Neural progenitor cell (in vitro differentiated cells): Measurements from ENCODE around the gene CD22. TPM values are rescaled to one million over a fixed set of nuclear protein-coding genes. Genes with fewer than 3 reads are reported as not detected.

Experiments used
- DNase-seq: peaks from one replicate; pipeline ENCODE4 v3.0.0-alpha.2; 2016; ENCODE audit warnings: low spot score
- H2AFZ ChIP-seq: fragments of 200-600 bp; sonication (generic); replicated peaks from 2 replicates; pipeline ENCODE4 v1.6.1; 2016; ENCODE audit warnings: antibody characterized with exemption
- H3F3A ChIP-seq: fragments of 200-600 bp; sonication (generic); 2 replicates; pipeline ENCODE4 v1.6.1; 2016; ENCODE audit warnings: antibody characterized with exemption, low read depth
- H3K27ac ChIP-seq: fragments of 200-600 bp; sonication (generic); 2 replicates; pipeline ENCODE4 v1.5.1; 2016; ENCODE audit warnings: mild to moderate bottlenecking
- H3K27me3 ChIP-seq: fragments of 200-600 bp; sonication (generic); 2 replicates; pipeline ENCODE4 v1.6.1; 2016; ENCODE audit warnings: mild to moderate bottlenecking, moderate library complexity
- H3K36me3 ChIP-seq: fragments of 200-600 bp; sonication (generic); 2 replicates; pipeline ENCODE4 v1.5.1; 2016
- H3K4me1 ChIP-seq: fragments of 200-600 bp; sonication (generic); 2 replicates; pipeline ENCODE4 v1.6.1; 2016; ENCODE audit warnings: mixed run types
- H3K4me2 ChIP-seq: fragments of 200-600 bp; sonication (generic); 2 replicates; pipeline ENCODE4 v1.6.1; 2016
- H3K4me3 ChIP-seq: fragments of 200-600 bp; sonication (generic); 2 replicates; pipeline ENCODE4 v1.5.1; 2016
- H3K79me2 ChIP-seq: fragments of 200-600 bp; sonication (generic); 2 replicates; pipeline ENCODE4 v1.6.1; 2016; ENCODE audit warnings: low read depth
- H3K9ac ChIP-seq: fragments of 200-600 bp; sonication (generic); 2 replicates; pipeline ENCODE4 v1.6.1; 2016
- H3K9me3 ChIP-seq: fragments of 200-600 bp; sonication (generic); 2 replicates; pipeline ENCODE4 v1.5.1; 2016; ENCODE audit warnings: low read depth
- H4K20me1 ChIP-seq: fragments of 200-600 bp; sonication (generic); 2 replicates; pipeline ENCODE4 v1.6.1; 2016; ENCODE audit warnings: low read depth
- H3K27ac Mint-ChIP-seq: 3 replicates; pipeline ENCODE4 v1.8.0; 2021; ENCODE audit warnings: mixed read lengths
- H3K27me3 Mint-ChIP-seq: 2 replicates; pipeline ENCODE4 v1.8.0; 2022; ENCODE audit warnings: low read depth, mild to moderate bottlenecking, inconsistent platforms, moderate library complexity, mixed read lengths; ENCODE audit not compliant: insufficient read depth
- H3K36me3 Mint-ChIP-seq: 3 replicates; pipeline ENCODE4 v1.8.0; 2021; ENCODE audit warnings: mixed read lengths
- H3K4me1 Mint-ChIP-seq: 3 replicates; pipeline ENCODE4 v1.8.0; 2021; ENCODE audit warnings: mixed read lengths
- H3K4me3 Mint-ChIP-seq: 3 replicates; pipeline ENCODE4 v1.8.0; 2021; ENCODE audit warnings: mild to moderate bottlenecking, moderate library complexity, mixed read lengths
- H3K9me3 Mint-ChIP-seq: 3 replicates; pipeline ENCODE4 v1.8.0; 2020; ENCODE audit warnings: mixed read lengths
- EZH2 ChIP-seq: fragments of 200-600 bp; sonication (generic); IDR thresholded peaks from 2 replicates; pipeline ENCODE4 v1.6.1; 2017; ENCODE audit warnings: antibody characterized with exemption, mild to moderate bottlenecking, moderate library complexity
- EZH2phosphoT487 ChIP-seq: fragments of 200-600 bp; sonication (generic); IDR thresholded peaks from 2 replicates; pipeline ENCODE4 v1.6.1; 2017; ENCODE audit warnings: antibody characterized with exemption
- total RNA-seq: library from RNA; depleted of rRNA; stranded (reverse); fragments of >200 nt; gene quantifications from 2 replicates; pipeline ENCODE4 v1.2.3, GENCODE V29; 2015; ENCODE audit warnings: low replicate concordance
- TF ChIP-seq, protein P1 (sequence below): fragments of 200-600 bp; sonication (generic); IDR thresholded peaks from 2 replicates; pipeline ENCODE4 v1.5.1; 2017; ENCODE audit warnings: antibody characterized with exemption, mild to moderate bottlenecking

Gene CD22
- total RNA-seq, 1 donor from 2014 or later, result not detected

DNA sequence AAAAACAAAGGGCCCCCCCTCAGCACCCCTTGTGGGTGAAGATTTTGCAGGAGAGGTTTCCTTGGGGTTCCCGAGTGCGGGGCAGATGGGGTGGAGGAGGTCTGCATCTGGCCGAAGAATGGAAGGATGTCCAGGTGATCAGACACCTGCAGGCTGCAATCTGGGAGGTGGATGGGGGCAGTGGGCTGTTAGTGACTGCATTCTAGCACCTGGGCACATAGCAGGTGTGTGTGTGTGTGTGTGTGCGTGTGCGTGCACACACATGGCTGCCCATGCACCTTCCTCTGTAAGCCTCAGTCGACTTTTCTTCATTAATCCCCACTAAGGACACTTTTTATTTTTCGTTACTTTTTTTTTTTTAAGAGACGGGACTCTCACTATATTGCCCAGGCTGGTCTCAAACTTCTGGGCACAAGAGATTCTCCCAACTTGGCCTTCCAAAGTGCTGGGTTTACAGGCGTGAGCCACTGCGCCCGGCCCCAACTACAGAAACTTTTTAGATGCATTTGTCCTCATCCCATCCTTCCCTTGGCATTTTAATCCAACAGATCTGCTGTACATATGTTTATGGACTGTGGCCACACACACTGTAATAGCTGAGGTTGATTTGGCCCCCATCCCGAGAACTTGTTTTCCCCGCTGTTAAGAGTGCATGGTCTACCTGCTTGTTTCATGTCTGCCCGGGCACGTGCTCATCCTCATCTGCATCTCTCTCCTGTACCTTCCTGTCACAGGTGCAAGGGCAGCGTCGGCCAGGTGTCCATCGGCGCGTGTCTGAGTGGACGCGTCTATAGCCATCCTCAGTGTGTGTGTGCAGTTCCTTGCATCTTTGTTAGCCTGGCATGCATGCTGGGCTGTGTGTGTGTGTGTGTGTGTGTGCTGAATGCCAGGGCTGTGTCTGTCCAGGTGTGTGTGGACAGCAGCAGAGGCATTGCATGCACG is 36.3 kb upstream of the CD22 start:
- Histone ChIP-seq H3K4me3 (no peak overlapping the region), H3K79me2 (no peaks in the 10 kb centered on the region), H3K27me3 (no peaks in the 10 kb centered on the region), H3K36me3 (no peaks in the 10 kb centered on the region), H3K9me3 (no peaks in the 10 kb centered on the region), H4K20me1 (no peaks in the 10 kb centered on the region), H3K4me2 (no peak overlapping the region), H3K27ac (no peak overlapping the region), H3K9ac (no peak overlapping the region), H3F3A (peaks cover 11% of the 10 kb centered on the region), H3K4me1 (peaks cover 8% of the 10 kb centered on the region), H2AFZ (no peak overlapping the region)
- peaks cover 10% of the 10 kb centered on the region for H3K27me3 Mint-ChIP-seq
- no peaks in the 10 kb centered on the region for H3K36me3 Mint-ChIP-seq
- peaks cover 3% of the 10 kb centered on the region for H3K4me1 Mint-ChIP-seq
- H3K4me3 Mint-ChIP-seq, result peak overlapping the region; percentile 35
- no peak for DNase-seq
- no peaks in the 10 kb centered on the region for H3K9me3 Mint-ChIP-seq
- no peak overlapping the region for H3K27ac Mint-ChIP-seq
- TF ChIP-seq EZH2phosphoT487, result no peak
- TF ChIP-seq, protein P1, sequence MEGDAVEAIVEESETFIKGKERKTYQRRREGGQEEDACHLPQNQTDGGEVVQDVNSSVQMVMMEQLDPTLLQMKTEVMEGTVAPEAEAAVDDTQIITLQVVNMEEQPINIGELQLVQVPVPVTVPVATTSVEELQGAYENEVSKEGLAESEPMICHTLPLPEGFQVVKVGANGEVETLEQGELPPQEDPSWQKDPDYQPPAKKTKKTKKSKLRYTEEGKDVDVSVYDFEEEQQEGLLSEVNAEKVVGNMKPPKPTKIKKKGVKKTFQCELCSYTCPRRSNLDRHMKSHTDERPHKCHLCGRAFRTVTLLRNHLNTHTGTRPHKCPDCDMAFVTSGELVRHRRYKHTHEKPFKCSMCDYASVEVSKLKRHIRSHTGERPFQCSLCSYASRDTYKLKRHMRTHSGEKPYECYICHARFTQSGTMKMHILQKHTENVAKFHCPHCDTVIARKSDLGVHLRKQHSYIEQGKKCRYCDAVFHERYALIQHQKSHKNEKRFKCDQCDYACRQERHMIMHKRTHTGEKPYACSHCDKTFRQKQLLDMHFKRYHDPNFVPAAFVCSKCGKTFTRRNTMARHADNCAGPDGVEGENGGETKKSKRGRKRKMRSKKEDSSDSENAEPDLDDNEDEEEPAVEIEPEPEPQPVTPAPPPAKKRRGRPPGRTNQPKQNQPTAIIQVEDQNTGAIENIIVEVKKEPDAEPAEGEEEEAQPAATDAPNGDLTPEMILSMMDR, result no peak
- no peak for TF ChIP-seq EZH2

DNA sequence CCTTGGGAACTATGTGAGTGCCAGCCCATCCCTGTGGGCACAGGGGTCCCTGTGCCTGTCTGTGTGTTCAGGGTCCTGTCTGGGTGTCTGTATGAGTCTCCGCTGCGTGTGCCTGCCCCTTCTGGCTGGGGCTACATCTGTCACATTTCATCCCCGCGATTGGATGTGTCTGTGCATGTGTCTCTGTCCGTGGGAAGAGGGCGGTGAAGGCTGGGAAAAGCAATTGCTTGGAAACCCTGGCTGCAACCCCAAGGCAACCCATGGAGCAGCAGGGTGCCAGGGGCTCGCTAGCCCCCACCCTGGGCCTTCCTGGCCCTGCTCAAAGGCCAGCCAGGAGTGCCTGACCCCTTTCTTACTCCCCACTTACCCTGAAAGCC is 35.6 kb upstream of the CD22 start:
- Histone ChIP-seq H3K9ac (no peak overlapping the region), H4K20me1 (no peaks in the 10 kb centered on the region), H3K36me3 (no peaks in the 10 kb centered on the region), H3F3A (peaks cover 17% of the 10 kb centered on the region), H3K4me3 (no peak overlapping the region), H3K79me2 (no peaks in the 10 kb centered on the region), H3K4me2 (no peak overlapping the region), H3K27me3 (no peaks in the 10 kb centered on the region), H3K4me1 (peaks cover 8% of the 10 kb centered on the region), H2AFZ (no peak overlapping the region), H3K27ac (no peak overlapping the region), H3K9me3 (no peaks in the 10 kb centered on the region)
- no peak overlapping the region for H3K27ac Mint-ChIP-seq
- peaks cover 9% of the 10 kb centered on the region for H3K27me3 Mint-ChIP-seq
- no peaks in the 10 kb centered on the region for H3K9me3 Mint-ChIP-seq
- H3K4me1 Mint-ChIP-seq, result peaks cover 2% of the 10 kb centered on the region
- DNase-seq, result no peak
- TF ChIP-seq EZH2 (no peak), EZH2phosphoT487 (no peak)
- TF ChIP-seq, protein P1, result no peak
- H3K4me3 Mint-ChIP-seq, result no peak overlapping the region
- no peaks in the 10 kb centered on the region for H3K36me3 Mint-ChIP-seq

DNA sequence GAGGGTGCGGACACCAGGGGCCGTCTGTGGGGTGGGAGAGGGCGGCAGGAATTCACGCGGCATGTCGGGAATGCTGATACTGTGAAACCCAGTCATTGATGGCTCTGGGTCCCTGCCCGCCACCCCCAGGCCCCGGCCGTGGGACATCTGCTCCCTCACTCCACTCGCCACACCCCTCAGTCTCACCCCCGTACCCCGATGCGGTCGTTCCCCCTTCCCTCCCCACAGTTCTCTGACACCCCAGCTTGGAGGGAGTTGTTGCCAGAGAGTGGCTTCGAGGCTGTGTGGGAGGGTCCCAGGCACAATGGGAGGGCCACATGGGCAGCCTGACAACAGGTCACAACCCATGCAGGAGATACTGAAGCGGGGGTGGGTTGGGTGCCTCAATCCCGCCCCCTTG is 35.2 kb upstream of the CD22 start:
- Histone ChIP-seq H3K27ac (no peak overlapping the region), H3K4me3 (no peak overlapping the region), H3K4me2 (no peak overlapping the region), H3K27me3 (no peaks in the 10 kb centered on the region), H3K36me3 (no peaks in the 10 kb centered on the region), H3K79me2 (no peaks in the 10 kb centered on the region), H4K20me1 (no peaks in the 10 kb centered on the region), H3K9ac (no peak overlapping the region), H3K9me3 (no peaks in the 10 kb centered on the region), H3K4me1 (peaks cover 8% of the 10 kb centered on the region), H2AFZ (no peak overlapping the region), H3F3A (peaks cover 21% of the 10 kb centered on the region)
- DNase-seq, result no peak
- Mint-ChIP-seq H3K4me3 (no peak overlapping the region), H3K36me3 (no peaks in the 10 kb centered on the region), H3K27me3 (peaks cover 9% of the 10 kb centered on the region), H3K4me1 (no peaks in the 10 kb centered on the region), H3K9me3 (no peaks in the 10 kb centered on the region), H3K27ac (no peak overlapping the region)
- no peak for TF ChIP-seq EZH2

DNA sequence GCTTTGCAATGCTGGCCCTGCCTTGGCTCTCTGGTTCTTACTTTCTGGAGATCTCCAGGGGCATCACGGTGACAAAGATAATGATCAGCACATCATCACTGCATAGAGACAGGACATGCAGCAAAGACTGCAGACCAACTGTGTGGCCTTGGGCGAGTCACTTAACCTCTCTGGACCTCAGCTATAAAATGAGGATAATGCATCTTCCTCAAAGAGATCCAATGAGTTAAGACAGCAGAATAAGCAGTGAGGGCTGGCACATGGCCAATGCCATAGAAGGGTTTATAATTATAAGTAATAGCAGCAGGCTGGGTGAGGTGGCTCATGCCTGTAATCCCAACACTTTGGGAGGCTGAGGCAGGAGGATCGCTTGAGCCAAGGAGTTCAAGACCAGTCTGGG is 34.7 kb upstream of the CD22 start:
- TF ChIP-seq EZH2phosphoT487, result no peak
- TF ChIP-seq EZH2, result no peak
- TF ChIP-seq, protein P1, result no peak
- H3K4me1 Mint-ChIP-seq, result no peaks in the 10 kb centered on the region

More for the DNA sequence above, 34.7 kb upstream of the CD22 start:
- peaks cover 9% of the 10 kb centered on the region for H3K27me3 Mint-ChIP-seq
- no peaks in the 10 kb centered on the region for H3K9me3 Mint-ChIP-seq
- H3K9me3 ChIP-seq, result no peaks in the 10 kb centered on the region
- no peak overlapping the region for H3K4me3 Mint-ChIP-seq
- no peaks in the 10 kb centered on the region for H3K36me3 Mint-ChIP-seq
- H3F3A ChIP-seq, result peaks cover 21% of the 10 kb centered on the region
- H3K4me3 ChIP-seq, result no peak overlapping the region
- H4K20me1 ChIP-seq, result no peaks in the 10 kb centered on the region
- no peaks in the 10 kb centered on the region for H3K79me2 ChIP-seq
- DNase-seq, result no peak
- no peaks in the 10 kb centered on the region for H3K36me3 ChIP-seq
- H3K4me2 ChIP-seq, result no peak overlapping the region
- H3K9ac ChIP-seq, result no peak overlapping the region
- H3K27ac Mint-ChIP-seq, result no peak overlapping the region
- peaks cover 8% of the 10 kb centered on the region for H3K4me1 ChIP-seq
- no peaks in the 10 kb centered on the region for H3K27me3 ChIP-seq
- no peak overlapping the region for H2AFZ ChIP-seq
- no peak overlapping the region for H3K27ac ChIP-seq
